HG03354 (cell line): ENCODE data around the gene NDRG3.
"Not testable (repeated sequence)": the region's sequence is repeated elsewhere in the genome, so short reads cannot be mapped to it uniquely, and the experiment has no call there.

Source experiments
- ATAC-seq: cut with Tn5 transposase; IDR thresholded peaks from one replicate; pipeline ENCODE4 v1.9.1; 2021; ENCODE audit warnings: mild to moderate bottlenecking; ENCODE audit not compliant: unreplicated experiment, poor library complexity, severe bottlenecking

The NDRG3 gene

GRCh38 chr20:36709126-36709525 lies 36.8 kb downstream of the NDRG3 start:
- no peak for ATAC-seq

- no peak for ATAC-seq
Observed at GRCh38 chr20:36703530-36703929, 42.4 kb downstream of the NDRG3 start.

DNA sequence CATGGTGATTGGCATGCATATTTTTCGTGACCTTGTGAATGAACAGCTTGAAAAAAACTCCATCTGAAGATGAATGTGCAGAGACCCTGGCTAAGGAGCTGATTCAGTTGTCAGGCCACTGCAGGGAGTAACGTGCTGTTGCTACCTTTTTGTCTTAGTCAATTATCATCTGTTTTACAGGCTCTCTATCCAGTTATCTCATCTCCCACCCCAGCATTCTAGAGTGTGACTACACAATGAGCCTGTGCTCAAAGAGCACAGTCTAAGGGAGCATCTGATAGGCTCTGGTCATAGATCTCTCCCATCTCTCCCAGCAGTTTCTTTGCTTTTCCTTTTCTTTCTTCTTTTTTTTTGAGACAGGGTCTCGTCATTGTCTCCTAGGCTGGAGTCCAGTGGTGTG lies 45.5 kb downstream of the NDRG3 start:
- no peak for ATAC-seq

DNA sequence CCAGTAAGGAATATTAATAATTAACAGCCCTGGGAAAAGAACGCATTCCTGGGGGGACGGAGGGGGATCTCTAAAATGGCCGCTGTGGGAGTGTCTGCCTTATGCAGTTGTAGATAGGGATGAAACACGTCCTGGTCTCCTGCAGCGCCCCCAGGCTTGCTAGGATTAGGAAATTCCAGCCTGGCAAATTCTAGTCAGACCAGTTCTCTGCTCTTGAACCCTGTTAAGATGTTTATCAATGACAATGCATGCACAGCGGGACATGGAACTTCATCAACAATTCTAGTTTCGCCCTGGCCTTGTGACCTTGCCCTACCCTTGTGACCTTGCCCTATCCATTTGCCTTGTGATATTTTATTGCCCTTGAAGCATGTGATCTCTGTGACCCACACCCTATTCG lies 50.4 kb downstream of the NDRG3 start:
- not testable (repeated sequence) for ATAC-seq

- no peak for ATAC-seq
Observed at GRCh38 chr20:36688630-36689029, 57.3 kb downstream of the NDRG3 start.

- ATAC-seq, result no peak
Observed at GRCh38 chr20:36687850-36688249, 58.0 kb downstream of the NDRG3 start.

GRCh38 chr20:36686944-36687343 lies 58.9 kb downstream of the NDRG3 start:
- no peak for ATAC-seq

GRCh38 chr20:36686504-36686903 lies 59.4 kb downstream of the NDRG3 start:
- no peak for ATAC-seq

DNA sequence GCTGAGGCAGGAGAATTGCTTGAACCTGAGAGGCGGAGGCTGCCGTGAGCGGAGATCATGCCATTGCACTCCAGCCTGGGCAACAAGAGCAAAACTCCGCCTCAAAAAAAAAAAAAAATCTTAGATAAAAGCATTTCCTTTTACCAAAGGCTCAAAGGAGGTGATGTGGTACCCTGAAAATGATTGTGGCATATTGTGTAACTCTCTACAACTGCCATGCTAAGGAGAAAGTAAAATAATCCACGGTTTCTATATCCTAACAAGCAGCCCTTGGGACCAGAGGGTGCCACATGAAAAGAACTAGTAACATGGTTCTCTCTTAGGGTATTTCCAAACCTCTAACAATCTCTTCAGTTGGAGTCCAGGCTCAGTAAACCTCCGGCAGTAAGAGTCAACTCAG lies 61.1 kb downstream of the NDRG3 start:
- no peak for ATAC-seq

- ATAC-seq, result no peak
Observed at GRCh38 chr20:36682311-36682710, 63.6 kb downstream of the NDRG3 start.

- no peak for ATAC-seq
Observed at GRCh38 chr20:36677422-36677771, 68.5 kb downstream of the NDRG3 start.

- ATAC-seq, result no peak
Observed at GRCh38 chr20:36676701-36677421, 69.0 kb downstream of the NDRG3 start.

- not testable (repeated sequence) for ATAC-seq
Observed at GRCh38 chr20:36675545-36675944, 70.3 kb downstream of the NDRG3 start.

GRCh38 chr20:36672991-36673390 lies 72.9 kb downstream of the NDRG3 start:
- no peak for ATAC-seq

GRCh38 chr20:36670665-36671357 lies 75.1 kb downstream of the NDRG3 start:
- no peak for ATAC-seq

GRCh38 chr20:36666181-36666740 lies 79.6 kb downstream of the NDRG3 start:
- ATAC-seq, result no peak

GRCh38 chr20:36663031-36663430 lies 82.9 kb downstream of the NDRG3 start:
- ATAC-seq, result no peak

DNA sequence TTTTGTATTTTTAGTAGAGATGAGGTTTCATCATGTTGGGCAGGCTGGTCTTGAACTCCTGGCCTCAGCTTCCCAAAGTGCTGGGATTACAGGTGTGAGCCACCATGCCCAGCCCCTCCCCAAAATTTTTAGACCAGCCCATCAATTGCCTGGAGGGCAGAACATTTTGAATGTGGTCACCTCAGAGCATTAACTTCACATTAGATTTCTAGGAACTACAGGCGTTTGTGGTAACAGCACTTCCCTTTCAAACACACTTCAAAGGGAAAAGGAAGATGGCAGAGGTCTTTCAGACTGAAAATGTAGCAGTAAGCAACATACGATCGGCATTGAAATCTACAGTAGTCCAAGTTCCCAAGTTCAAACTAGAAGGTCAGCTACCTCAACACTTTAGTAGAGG lies 87.6 kb downstream of the NDRG3 start:
- no peak for ATAC-seq

DNA sequence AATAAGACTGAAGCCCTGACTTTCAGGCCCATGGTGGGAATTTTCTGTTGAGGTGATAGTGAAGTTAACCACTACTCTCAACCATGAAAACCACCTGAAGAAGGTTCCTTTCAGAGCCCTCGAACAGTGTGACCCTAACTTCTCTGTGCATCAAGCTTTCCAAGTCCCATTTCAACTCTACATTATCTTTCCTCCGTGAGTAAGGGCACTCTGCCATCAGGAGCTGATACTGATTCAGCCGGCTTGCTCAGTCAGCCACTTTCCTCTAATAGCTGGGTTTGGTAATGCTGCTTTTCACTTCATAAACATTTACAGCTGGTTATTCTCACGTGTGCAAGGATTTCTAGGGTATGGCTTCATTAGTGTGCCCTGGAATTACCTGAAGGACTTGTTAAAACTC lies 89.2 kb downstream of the NDRG3 start:
- no peak for ATAC-seq

DNA sequence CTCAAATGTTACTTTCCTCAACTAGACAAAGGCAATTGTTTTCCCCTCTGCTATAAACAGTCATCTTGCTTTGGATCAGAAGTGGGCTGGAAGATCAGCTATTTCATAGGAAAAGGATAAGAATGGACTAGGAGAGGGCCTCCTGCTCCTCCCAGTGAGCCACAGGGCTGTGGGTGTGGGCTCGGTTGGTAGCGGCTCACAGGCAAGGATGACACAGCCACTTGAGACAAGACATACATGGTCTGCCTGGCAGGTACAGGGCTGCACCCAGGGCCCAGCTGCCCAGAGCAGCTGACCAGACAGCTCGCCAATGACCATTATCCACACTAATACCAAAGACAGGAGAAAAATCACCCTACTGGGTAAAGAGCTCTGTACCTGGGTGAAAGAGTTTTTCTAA lies 90.9 kb downstream of the NDRG3 start:
- ATAC-seq, result no peak

GRCh38 chr20:36654506-36654905 lies 91.4 kb downstream of the NDRG3 start:
- ATAC-seq, result no peak
